Prostate gland (tissue), 2 donors: Measurements from ENCODE around the gene PTGDS. TPM values are rescaled to one million over a fixed set of nuclear protein-coding genes. Genes with fewer than 3 reads are reported as not detected.

Experiments
- DNase-seq: peaks from one replicate; pipeline ENCODE4 v3.0.0-alpha.2; 2019; ENCODE audit warnings: low spot score
- H3K27ac ChIP-seq, 2 donors: fragments of 200-600 bp; sonication (generic); 2 replicates each; pipeline ENCODE4 v1.5.1; 2017 to 2019
- H3K27me3 ChIP-seq: fragments of 200-600 bp; sonication (generic); replicated peaks from 2 replicates; pipeline ENCODE4 v1.5.1; 2019; ENCODE audit not compliant: insufficient read depth
- H3K36me3 ChIP-seq, 2 donors: fragments of 200-600 bp; sonication (generic); 1 replicate in 1 of 2; 2 replicates in 1 of 2; pipeline versions ENCODE4 v1.5.1 to v1.8.1; 2017 to 2019
- H3K4me1 ChIP-seq: fragments of 200-600 bp; sonication (generic); replicated peaks from 2 replicates; pipeline ENCODE4 v1.5.1; 2019
- H3K4me3 ChIP-seq, 2 donors: fragments of 200-600 bp; sonication (generic); 2 replicates each; pipeline ENCODE4 v1.5.1; 2017 to 2019
- H3K9me3 ChIP-seq: fragments of 200-600 bp; sonication (generic); 2 replicates; pipeline ENCODE4 v1.5.1; 2017
- POLR2A ChIP-seq: fragments of 450-650 bp; IDR thresholded peaks from one replicate; pipeline ENCODE4 v1.6.1; 2016; ENCODE audit warnings: antibody characterized with exemption, mild to moderate bottlenecking
- POLR2AphosphoS5 ChIP-seq: sonication (generic); formaldehyde crosslinking; IDR thresholded peaks from one replicate; pipeline ENCODE4 v1.6.1; 2017; ENCODE audit warnings: antibody characterized with exemption
- WGBS: methylation state at CpG from one replicate; pipeline ENCODE4 v1.1.5; 2018; 5-methylcytosine and 5-hydroxymethylcytosine counted together
- intact Hi-C: fragments of 100-400 bp; cut with DNase I; formaldehyde crosslinking; loops from one replicate; pipeline ENCODE4 v1.14.2; 2022
- total RNA-seq, 2 donors: library from RNA; depleted of rRNA; stranded (reverse); fragments of >200 nt; gene quantifications; one replicate each; pipeline ENCODE4 v1.1.0, GENCODE V29; 2016
- TF ChIP-seq, protein P1 (sequence below), 4 experiments: fragments of 200-600 bp in 2 of 4; fragments of 450-650 bp in 2 of 4; sonication (generic) in 2 of 4; IDR thresholded peaks; 1 replicate in 3 of 4; 2 replicates in 1 of 4; pipeline ENCODE4 v1.5.1; 2016 to 2019; ENCODE audit warnings: antibody characterized with exemption in 4 of 4, mild to moderate bottlenecking in 2 of 4, moderate library complexity in 2 of 4

The PTGDS gene
- total RNA-seq, 2 donors from 2014 or later: 59.4 to 5,242 TPM

DNA sequence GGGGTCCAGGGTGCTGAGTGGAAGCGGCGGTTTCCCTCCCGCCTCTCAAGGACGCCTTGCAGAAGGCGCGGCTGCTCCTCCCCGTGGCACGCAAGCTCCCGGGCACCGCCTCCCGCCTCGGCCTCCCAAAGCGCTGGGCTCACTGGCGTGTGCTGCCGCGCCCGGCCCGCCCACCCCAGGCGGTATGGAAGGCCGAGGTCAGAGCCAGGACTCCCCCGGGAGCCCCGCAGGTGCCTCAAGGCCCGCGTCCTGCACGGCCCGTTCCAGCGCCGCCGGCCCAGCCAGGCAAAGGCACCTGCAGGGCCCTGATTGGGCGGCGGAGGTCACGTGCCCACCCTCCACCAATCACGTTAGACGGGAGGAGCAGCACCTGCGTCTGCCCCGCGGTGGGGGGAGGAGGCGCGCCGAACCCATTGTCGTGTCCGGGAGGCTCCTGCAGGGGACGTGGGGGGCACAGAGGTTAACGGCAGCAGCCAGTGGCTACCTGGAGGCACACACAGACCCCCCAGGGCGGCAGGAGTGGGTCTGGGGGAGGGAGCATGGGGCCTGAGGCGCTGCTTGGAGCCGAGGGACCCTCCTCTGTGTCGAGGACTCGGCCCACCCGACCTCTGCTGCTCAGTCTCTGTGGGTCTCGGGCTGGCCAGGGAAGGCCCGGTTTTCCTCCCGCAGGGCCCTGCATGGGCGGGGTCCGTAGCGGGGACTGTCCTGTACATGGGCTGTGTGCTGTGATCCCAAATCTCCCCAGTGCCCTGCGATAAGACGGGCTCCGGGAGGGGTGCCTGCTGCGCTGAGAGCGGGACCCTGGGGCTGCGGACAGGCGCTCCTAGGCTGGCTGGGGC, 27.3 kb upstream of the PTGDS start:
- DNase-seq: peak; percentile 95
- no peaks in the 10 kb centered on the region for H3K4me1 ChIP-seq
- peak overlapping the region; percentile 58 to 61 for H3K4me3 ChIP-seq
- TF ChIP-seq POLR2A: peak; percentile 86
- TF ChIP-seq POLR2AphosphoS5: peak; percentile 88
- TF ChIP-seq, protein P1, sequence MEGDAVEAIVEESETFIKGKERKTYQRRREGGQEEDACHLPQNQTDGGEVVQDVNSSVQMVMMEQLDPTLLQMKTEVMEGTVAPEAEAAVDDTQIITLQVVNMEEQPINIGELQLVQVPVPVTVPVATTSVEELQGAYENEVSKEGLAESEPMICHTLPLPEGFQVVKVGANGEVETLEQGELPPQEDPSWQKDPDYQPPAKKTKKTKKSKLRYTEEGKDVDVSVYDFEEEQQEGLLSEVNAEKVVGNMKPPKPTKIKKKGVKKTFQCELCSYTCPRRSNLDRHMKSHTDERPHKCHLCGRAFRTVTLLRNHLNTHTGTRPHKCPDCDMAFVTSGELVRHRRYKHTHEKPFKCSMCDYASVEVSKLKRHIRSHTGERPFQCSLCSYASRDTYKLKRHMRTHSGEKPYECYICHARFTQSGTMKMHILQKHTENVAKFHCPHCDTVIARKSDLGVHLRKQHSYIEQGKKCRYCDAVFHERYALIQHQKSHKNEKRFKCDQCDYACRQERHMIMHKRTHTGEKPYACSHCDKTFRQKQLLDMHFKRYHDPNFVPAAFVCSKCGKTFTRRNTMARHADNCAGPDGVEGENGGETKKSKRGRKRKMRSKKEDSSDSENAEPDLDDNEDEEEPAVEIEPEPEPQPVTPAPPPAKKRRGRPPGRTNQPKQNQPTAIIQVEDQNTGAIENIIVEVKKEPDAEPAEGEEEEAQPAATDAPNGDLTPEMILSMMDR (IDR thresholded peaks at IDR 0.05): peak in 3 of 4 experiments; percentile 10 to 55 (median 55)
- no peaks in the 10 kb centered on the region for H3K27me3 ChIP-seq
- 3% methylated on average over 53 of the region's 63 CpGs for WGBS
- no peaks in the 10 kb centered on the region for H3K36me3 ChIP-seq
- intact Hi-C loops: loop anchor here (5.0 kb wide), 2 partner anchors 82 to 158 kb away; partner anchors contain the start of genes FUT7 and TMEM141
- H3K27ac ChIP-seq: peak overlapping the region; percentile 83 to 86
- no peaks in the 10 kb centered on the region for H3K9me3 ChIP-seq

GRCh38 chr9:136950656-136951276, 26.5 kb upstream of the PTGDS start:
- TF ChIP-seq, protein P1 (IDR thresholded peaks at IDR 0.05): no peak
- no peak for TF ChIP-seq POLR2A
- no peak for TF ChIP-seq POLR2AphosphoS5
- intact Hi-C loops: loop anchor here (5.0 kb wide), 1 partner anchor 82 kb away; the partner anchor contains the start of gene FUT7
- WGBS: 35% methylated on average over 9 of the region's 9 CpGs
- H3K27ac ChIP-seq: peak overlapping the region; percentile 83 to 86
- H3K9me3 ChIP-seq: no peaks in the 10 kb centered on the region
- no peaks in the 10 kb centered on the region for H3K27me3 ChIP-seq
- peak overlapping the region; percentile 58 to 61 for H3K4me3 ChIP-seq
- H3K36me3 ChIP-seq: no peaks in the 10 kb centered on the region
- DNase-seq: no peak
- H3K4me1 ChIP-seq: no peaks in the 10 kb centered on the region

- H3K27ac ChIP-seq: peak within 1 kb of the TSS in 1 of 2 donors; percentile 83
Measured at GRCh38 chr9:136951541-136952320, 25.6 kb upstream of the PTGDS start, which contains the start of gene LCN12. Gene LCN12 (plus strand): TSS chr9:136952273. CDS start chr9:136952328, 55 bp downstream.

DNA sequence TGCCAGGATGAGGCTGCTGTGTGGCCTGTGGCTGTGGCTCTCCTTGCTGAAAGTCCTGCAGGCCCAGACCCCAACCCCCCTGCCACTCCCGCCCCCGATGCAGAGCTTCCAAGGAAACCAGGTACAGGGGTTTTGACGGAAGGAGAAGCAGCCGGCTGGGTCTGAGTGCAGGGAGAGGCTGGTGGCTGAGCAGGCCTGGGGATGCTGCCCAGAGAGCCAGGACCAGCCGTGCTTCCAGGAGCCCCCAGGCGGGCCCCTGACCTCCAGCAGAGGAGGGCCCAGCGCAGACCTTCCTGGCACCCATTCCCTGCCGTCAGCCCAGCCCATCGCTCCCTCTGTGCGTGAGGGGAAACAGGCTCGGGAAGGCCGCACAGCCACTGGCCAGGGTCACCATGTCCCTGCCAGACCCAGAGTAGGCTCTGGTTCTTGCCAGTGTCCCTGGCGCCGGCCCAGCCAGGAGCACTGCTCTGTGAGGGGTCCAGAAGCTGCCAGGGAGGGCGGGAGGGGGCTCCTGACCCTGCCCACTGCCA, 24.9 kb upstream of the PTGDS start:
- TF ChIP-seq POLR2AphosphoS5 (no peak), POLR2A (no peak)
- TF ChIP-seq, protein P1 (IDR thresholded peaks at IDR 0.05): no peak
- Histone ChIP-seq H3K27ac (no peak overlapping the region), H3K27me3 (no peaks in the 10 kb centered on the region), H3K4me3 (no peak overlapping the region), H3K9me3 (no peaks in the 10 kb centered on the region), H3K36me3 (no peaks in the 10 kb centered on the region), H3K4me1 (no peaks in the 10 kb centered on the region)
- 37% methylated on average over 7 of the region's 15 CpGs for WGBS
- intact Hi-C loops: loop anchor here (5.0 kb wide), 1 partner anchor 80 kb away; the partner anchor contains the start of gene FUT7
- no peak for DNase-seq

More at GRCh38 chr9:136951541-136952320, 25.6 kb upstream of the PTGDS start, which contains the start of gene LCN12:
- H3K27me3 ChIP-seq: no peaks in the 10 kb centered on the region
- H3K9me3 ChIP-seq: no peaks in the 10 kb centered on the region
- WGBS: 76% methylated on average over 14 of the region's 14 CpGs
- no peak within 1 kb of the TSS for H3K4me3 ChIP-seq
- no peak for DNase-seq
- intact Hi-C loops: loop anchor here (5.0 kb wide), 1 partner anchor 81 kb away; the partner anchor contains the start of gene FUT7
- H3K4me1 ChIP-seq: no peaks in the 10 kb centered on the region
- H3K36me3 ChIP-seq: no peaks in the 10 kb centered on the region
- no peak for TF ChIP-seq POLR2A
- TF ChIP-seq, protein P1 (IDR thresholded peaks at IDR 0.05): no peak
- no peak for TF ChIP-seq POLR2AphosphoS5
